OCI-M1 (cell line): ENCODE data around the gene ZBTB18.

ENCODE experiments used
- DNase-seq: peaks from one replicate; lab custom pipeline; 2025; lab: John Stamatoyannopoulos, UW

The ZBTB18 gene

GRCh38 chr1:244090645-244091044 lies 39.6 kb downstream of the ZBTB18 start:
- DNase-seq = no peak

GRCh38 chr1:244092293-244092963 lies 41.3 kb downstream of the ZBTB18 start:
- DNase-seq = no peak

GRCh38 chr1:244092964-244093638 lies 42.0 kb downstream of the ZBTB18 start:
- DNase-seq = no peak

GRCh38 chr1:244094880-244095528 lies 43.9 kb downstream of the ZBTB18 start:
- no peak for DNase-seq

- DNase-seq = no peak
These were observed 44.4 kb downstream of the ZBTB18 start for GRCh38 chr1:244095529-244095911.

- no peak for DNase-seq
These were observed 45.1 kb downstream of the ZBTB18 start for GRCh38 chr1:244096066-244096610.

GRCh38 chr1:244096691-244097090 lies 45.6 kb downstream of the ZBTB18 start:
- DNase-seq = no peak

- no peak for DNase-seq
These were observed 46.7 kb downstream of the ZBTB18 start for GRCh38 chr1:244097523-244098405.

- DNase-seq = no peak
These were observed 48.3 kb downstream of the ZBTB18 start for GRCh38 chr1:244099258-244099930.

- no peak for DNase-seq
These were observed 49.2 kb downstream of the ZBTB18 start for GRCh38 chr1:244100276-244100675.

GRCh38 chr1:244100704-244101453 lies 49.8 kb downstream of the ZBTB18 start:
- DNase-seq = no peak

GRCh38 chr1:244102046-244102445 lies 51.0 kb downstream of the ZBTB18 start:
- DNase-seq = no peak

- no peak for DNase-seq
These were observed 51.4 kb downstream of the ZBTB18 start for GRCh38 chr1:244102468-244102867.

- DNase-seq = no peak
These were observed 53.4 kb downstream of the ZBTB18 start for GRCh38 chr1:244104309-244105060.

- DNase-seq = no peak
These were observed 55.1 kb downstream of the ZBTB18 start for GRCh38 chr1:244106176-244106575.
